ENCODE results near the gene OSBPL7.

GRCh38 chr17:47762728-47763127 is 58.9 kb downstream of the OSBPL7 start:
- no peak for TF ChIP-seq CTCF (IDR thresholded peaks at IDR 0.05)
- TF ChIP-seq EZH2 (IDR thresholded peaks at IDR 0.05; ENCODE audit: borderline replicate concordance, insufficient read depth, low read depth, low read length, poor library complexity, severe bottlenecking): no peak
